Measurements from ENCODE around the gene DLG2. TPM values are rescaled to one million over a fixed set of nuclear protein-coding genes. Genes with fewer than 3 reads are reported as not detected.

Gene DLG2
- total RNA-seq, 1 donor from 2014 or later, result 0.26 TPM

DNA sequence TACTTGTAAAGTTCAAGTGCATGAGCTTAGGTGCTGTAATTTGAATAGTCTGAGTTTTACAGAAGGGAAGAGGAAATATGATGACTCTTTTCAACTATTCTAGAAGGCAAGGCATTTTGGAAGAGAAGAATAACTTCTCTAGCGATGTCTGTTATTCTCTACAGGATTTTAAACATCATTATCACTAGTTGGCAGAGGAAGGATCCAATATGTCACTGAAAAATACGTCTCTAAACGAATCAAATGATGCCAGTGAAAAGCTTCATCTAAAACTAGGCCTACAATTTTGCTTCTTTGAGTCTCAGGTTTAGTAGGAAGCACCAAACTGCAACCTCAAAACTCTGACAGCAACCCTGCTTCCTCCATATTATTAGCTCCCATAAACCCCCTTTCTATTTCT, 581.4 kb downstream of the DLG2 start:
- TF ChIP-seq, protein P1, sequence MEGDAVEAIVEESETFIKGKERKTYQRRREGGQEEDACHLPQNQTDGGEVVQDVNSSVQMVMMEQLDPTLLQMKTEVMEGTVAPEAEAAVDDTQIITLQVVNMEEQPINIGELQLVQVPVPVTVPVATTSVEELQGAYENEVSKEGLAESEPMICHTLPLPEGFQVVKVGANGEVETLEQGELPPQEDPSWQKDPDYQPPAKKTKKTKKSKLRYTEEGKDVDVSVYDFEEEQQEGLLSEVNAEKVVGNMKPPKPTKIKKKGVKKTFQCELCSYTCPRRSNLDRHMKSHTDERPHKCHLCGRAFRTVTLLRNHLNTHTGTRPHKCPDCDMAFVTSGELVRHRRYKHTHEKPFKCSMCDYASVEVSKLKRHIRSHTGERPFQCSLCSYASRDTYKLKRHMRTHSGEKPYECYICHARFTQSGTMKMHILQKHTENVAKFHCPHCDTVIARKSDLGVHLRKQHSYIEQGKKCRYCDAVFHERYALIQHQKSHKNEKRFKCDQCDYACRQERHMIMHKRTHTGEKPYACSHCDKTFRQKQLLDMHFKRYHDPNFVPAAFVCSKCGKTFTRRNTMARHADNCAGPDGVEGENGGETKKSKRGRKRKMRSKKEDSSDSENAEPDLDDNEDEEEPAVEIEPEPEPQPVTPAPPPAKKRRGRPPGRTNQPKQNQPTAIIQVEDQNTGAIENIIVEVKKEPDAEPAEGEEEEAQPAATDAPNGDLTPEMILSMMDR (IDR thresholded peaks at IDR 0.05; ENCODE audit: insufficient read depth, low read length, severe bottlenecking), result no peak
- no peak for DNase-seq (ENCODE audit: low read depth)
- no peaks in the 10 kb centered on the region for H3K27me3 ChIP-seq (ENCODE audit: control insufficient read depth, insufficient read depth, low read length)
- no peak overlapping the region for H3K4me3 ChIP-seq (ENCODE audit: low read depth, low read length)
- no peak for FAIRE-seq
- H3K36me3 ChIP-seq (ENCODE audit: control insufficient read depth, insufficient read depth, low read length), result no peaks in the 10 kb centered on the region

DNA sequence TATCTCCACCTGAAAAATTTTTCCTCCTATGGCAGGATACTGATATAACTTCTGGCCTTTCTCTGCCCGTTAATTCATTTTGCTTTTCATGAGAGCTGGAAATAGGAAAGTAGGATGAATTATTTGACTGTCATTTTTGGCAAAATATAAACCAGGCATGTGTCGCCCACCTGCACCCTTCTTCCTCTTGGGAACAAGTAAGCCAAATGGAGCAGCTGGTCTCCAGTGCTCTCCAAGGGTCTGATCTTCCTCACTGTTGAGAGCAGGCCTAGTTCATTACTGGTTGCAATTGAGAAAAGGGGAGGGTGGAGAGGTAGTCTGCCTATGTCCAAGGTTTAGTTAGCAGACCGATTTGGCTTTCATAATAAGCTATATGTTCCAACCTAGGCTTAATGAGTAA, 582.2 kb downstream of the DLG2 start:
- no peak overlapping the region for H3K4me3 ChIP-seq (ENCODE audit: low read depth, low read length)
- H3K36me3 ChIP-seq (ENCODE audit: control insufficient read depth, insufficient read depth, low read length), result no peaks in the 10 kb centered on the region
- TF ChIP-seq, protein P1 (IDR thresholded peaks at IDR 0.05; ENCODE audit: insufficient read depth, low read length, severe bottlenecking), result no peak
- FAIRE-seq (no peak), DNase-seq (ENCODE audit: low read depth) (no peak)
- no peaks in the 10 kb centered on the region for H3K27me3 ChIP-seq (ENCODE audit: control insufficient read depth, insufficient read depth, low read length)

DNA sequence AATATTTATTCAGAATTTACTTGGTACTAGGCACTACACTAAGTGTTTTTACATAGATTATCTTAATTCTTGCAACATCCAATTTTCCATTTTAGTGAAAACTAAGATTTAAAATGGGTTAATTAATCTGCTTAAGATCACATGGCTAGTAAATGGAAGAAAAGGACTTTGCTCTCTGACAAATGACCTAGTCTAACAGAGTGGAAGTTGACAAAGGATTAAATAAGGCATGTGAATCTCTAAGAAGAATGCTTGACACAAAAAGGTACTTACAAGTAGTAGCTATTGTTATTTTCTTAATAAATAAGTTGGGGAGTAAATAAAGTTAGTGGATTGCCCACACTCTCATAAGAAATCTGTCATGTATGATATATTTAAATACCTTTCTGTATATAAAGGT, 584.8 kb downstream of the DLG2 start:
- H3K36me3 ChIP-seq (ENCODE audit: control insufficient read depth, insufficient read depth, low read length), result no peaks in the 10 kb centered on the region
- H3K27me3 ChIP-seq (ENCODE audit: control insufficient read depth, insufficient read depth, low read length), result no peaks in the 10 kb centered on the region
- TF ChIP-seq, protein P1 (IDR thresholded peaks at IDR 0.05; ENCODE audit: insufficient read depth, low read length, severe bottlenecking), result no peak
- DNase-seq (ENCODE audit: low read depth), result no peak
- no peak overlapping the region for H3K4me3 ChIP-seq (ENCODE audit: low read depth, low read length)
- FAIRE-seq, result no peak

DNA sequence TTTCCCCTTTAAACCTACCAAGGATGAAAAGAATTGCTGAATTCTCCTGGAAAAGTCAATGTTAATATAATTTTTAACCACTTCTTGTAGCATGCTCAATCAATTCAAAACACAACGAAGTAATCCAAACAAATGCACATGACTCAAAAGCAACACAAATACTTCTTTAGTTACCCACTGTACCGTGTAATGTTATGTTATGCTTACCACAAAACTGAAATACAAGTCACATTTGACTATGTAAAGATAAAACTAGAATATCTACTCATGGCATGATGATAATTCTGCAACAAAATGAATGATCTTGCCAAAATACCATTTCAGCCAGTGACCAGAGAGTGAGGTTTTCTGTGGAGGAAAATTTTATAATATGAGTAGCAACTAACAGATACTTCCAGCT, 587.0 kb downstream of the DLG2 start:
- no peak for FAIRE-seq
- Histone ChIP-seq H3K4me3 (ENCODE audit: low read depth, low read length) (no peak overlapping the region), H3K27me3 (ENCODE audit: control insufficient read depth, insufficient read depth, low read length) (no peaks in the 10 kb centered on the region), H3K36me3 (ENCODE audit: control insufficient read depth, insufficient read depth, low read length) (no peaks in the 10 kb centered on the region)
- TF ChIP-seq, protein P1 (IDR thresholded peaks at IDR 0.05; ENCODE audit: insufficient read depth, low read length, severe bottlenecking), result no peak
- DNase-seq (ENCODE audit: low read depth), result no peak

DNA sequence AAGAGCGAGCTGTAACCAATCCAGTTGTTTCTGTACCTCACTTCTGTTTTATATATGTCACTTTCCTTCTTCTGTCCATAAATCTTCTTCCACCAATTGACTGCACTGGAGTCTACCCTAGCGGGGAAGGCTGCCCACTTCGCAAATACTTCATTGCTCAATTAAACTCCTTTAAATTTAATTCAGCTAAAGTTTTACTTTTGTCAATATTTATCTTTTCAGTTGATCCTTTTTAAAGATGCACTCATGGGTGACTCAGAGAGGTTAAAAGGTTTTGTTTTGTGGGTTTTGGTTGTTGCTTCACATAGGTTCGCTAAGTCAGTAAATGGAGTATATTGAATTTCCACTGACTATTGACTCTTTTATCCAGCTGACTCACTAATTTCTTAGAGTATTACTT, 597.2 kb downstream of the DLG2 start:
- no peaks in the 10 kb centered on the region for H3K27me3 ChIP-seq (ENCODE audit: control insufficient read depth, insufficient read depth, low read length)
- DNase-seq (ENCODE audit: low read depth) (peak; percentile 73), FAIRE-seq (no peak)
- TF ChIP-seq, protein P1 (IDR thresholded peaks at IDR 0.05; ENCODE audit: insufficient read depth, low read length, severe bottlenecking), result no peak
- H3K36me3 ChIP-seq (ENCODE audit: control insufficient read depth, insufficient read depth, low read length), result no peaks in the 10 kb centered on the region
- no peak overlapping the region for H3K4me3 ChIP-seq (ENCODE audit: low read depth, low read length)

DNA sequence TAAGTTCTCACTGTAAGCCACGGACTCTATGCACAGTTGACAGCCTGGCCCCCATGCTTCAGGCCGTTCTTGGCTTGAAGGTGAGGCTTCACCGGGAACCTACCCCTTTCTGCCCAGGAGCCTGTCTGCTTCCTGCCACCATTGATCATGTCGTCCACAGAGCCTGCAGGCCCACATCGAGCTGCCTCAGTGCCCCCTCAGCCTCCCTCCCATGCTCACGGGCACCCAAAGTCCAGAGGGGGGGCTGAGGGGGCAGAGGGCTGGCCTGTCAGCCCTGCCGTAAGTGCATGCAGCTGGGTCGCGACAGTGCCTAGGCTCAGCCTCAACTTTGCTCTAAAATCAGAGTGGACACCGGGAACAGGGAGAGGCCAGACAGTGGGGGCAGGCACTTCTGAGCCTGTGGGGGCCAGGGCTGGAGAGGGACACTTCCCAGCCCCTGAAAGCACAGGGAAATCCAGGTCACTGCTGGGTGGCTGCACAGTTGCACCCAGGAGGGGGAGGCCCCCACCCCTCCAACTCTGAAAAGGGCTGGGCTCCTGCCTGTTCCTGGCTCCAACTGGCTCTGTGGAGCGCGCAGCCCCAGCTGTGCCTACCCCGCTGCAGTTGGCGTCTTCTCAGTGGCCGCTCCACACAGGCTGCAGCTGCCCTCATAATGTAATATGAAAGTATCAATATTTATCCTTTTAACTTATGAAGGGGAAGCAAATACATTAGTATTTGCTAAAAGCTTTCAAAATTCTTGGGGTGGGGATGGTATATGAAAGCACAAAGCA, 598.6 kb downstream of the DLG2 start:
- TF ChIP-seq, protein P1 (IDR thresholded peaks at IDR 0.05; ENCODE audit: insufficient read depth, low read length, severe bottlenecking), result no peak

More for the DNA sequence above, 598.6 kb downstream of the DLG2 start:
- DNase-seq (ENCODE audit: low read depth) (no peak), FAIRE-seq (no peak)
- H3K36me3 ChIP-seq (ENCODE audit: control insufficient read depth, insufficient read depth, low read length), result no peaks in the 10 kb centered on the region
- H3K4me3 ChIP-seq (ENCODE audit: low read depth, low read length), result no peak overlapping the region
- no peaks in the 10 kb centered on the region for H3K27me3 ChIP-seq (ENCODE audit: control insufficient read depth, insufficient read depth, low read length)

Measured in bronchial epithelial cell (primary cell).